GM12891 (cell line): ENCODE data around the gene MTMR4.

Source experiments
- PAX5 ChIP-seq: IDR thresholded peaks from 2 replicates; pipeline ENCODE4 v1.6.1; 2011; ENCODE audit warnings: low read length, moderate library complexity, mild to moderate bottlenecking; ENCODE audit not compliant: insufficient read depth, severe bottlenecking
- POLR2A ChIP-seq: IDR thresholded peaks from 2 replicates; pipeline ENCODE4 v1.6.1; 2011; ENCODE audit warnings: low read depth, low read length, control low read depth
- POLR2AphosphoS5 ChIP-seq: IDR thresholded peaks from 2 replicates; pipeline ENCODE4 v1.6.1; 2011; ENCODE audit warnings: low read depth, low read length, control low read depth
- POU2F2 ChIP-seq: IDR thresholded peaks from 2 replicates; pipeline ENCODE4 v1.6.1; 2011; ENCODE audit warnings: low read depth, mild to moderate bottlenecking, control low read depth, low read length, moderate library complexity
- SPI1 ChIP-seq: IDR thresholded peaks from 2 replicates; pipeline ENCODE4 v1.6.1; 2011; ENCODE audit warnings: low read depth, low read length, control low read depth
- TAF1 ChIP-seq: IDR thresholded peaks from 2 replicates; pipeline ENCODE4 v1.6.1; 2011; ENCODE audit warnings: low read depth, low read length, control low read depth

DNA sequence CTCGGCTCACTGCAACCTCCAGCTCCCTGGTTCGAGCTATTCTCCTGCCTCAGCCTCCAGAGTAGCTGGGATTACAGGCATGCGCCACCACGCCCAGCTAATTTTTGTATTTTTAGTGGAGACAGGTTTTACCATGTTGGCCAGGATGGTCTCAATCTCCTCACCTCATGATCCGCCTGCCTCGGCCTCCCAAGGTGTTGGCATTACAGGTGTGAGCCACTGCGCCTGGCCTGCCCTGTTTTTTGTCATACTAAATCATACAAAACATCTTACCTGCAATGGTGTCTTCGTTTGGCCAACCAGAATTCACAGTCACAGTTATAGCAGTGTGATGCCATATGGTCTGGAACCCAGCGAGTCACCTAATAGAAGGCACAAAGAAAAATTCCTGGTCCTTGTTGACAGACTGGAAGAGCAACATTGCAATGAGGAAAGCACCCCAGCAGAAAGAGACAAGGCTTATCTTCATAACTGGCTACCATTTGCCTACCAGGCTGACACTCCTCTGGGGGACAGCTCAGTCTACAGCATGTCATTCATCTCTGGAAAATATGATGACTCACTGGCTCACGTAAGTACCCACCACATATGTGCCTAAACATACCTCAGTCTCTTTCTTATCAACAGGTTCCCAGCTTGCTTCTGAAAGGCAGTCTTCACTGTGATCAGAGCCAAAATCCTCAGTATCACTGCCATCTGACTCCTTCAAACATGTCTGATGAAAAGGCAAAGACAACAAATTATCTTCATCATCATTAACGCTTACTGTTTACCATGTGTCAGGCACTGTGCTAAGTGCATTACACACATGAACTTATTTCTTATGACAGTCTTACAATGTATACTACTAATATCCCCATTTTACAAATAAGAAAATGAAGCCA lies 22.0 kb downstream of the MTMR4 start:
- TF ChIP-seq TAF1 (no peak), POLR2A (no peak), POLR2AphosphoS5 (no peak), SPI1 (no peak), POU2F2 (no peak), PAX5 (no peak)
